SK-N-SH (cell line): Measurements from ENCODE around the gene TUFM. TPM values are rescaled to one million over a fixed set of nuclear protein-coding genes. Genes with fewer than 3 reads are reported as not detected.
"Not testable (repeated sequence)": the region's sequence is repeated elsewhere in the genome, so short reads cannot be mapped to it uniquely, and the experiment has no call there.

ENCODE experiments used
- CTCF ChIA-PET: fragments of 300-600, 350-600 bp; formaldehyde crosslinking; extraction: SDS; loops from one replicate; lab custom pipeline; 2021; lab: Yijun Ruan, JAX
- POLR2A ChIA-PET: fragments of 350-600 bp; sonication (Branson Sonifier 250); formaldehyde crosslinking; extraction: SDS; loops from one replicate; lab custom pipeline; 2020; ENCODE audit warnings: antibody characterized with exemption, inconsistent platforms; lab: Yijun Ruan, JAX
- DNase-seq: peaks from one replicate; pipeline ENCODE4 v3.0.0; 2012
- H2AFZ ChIP-seq: fragments of 200-600 bp; sonication (generic); 2 replicates; pipeline ENCODE4 v1.8.1; 2016; ENCODE audit warnings: antibody characterized with exemption, mild to moderate bottlenecking, low read depth
- H3F3A ChIP-seq: fragments of 200-600 bp; sonication (generic); replicated peaks from 2 replicates; pipeline ENCODE3; 2016; ENCODE audit warnings: antibody characterized with exemption, mild to moderate bottlenecking; ENCODE audit not compliant: insufficient read depth
- H3K27ac ChIP-seq, 2 experiments: fragments of 200-500 bp in 1 of 2; fragments of 200-600 bp in 1 of 2; sonication (Bioruptor generic) in 1 of 2; sonication (generic), shearing (Covaris generic) in 1 of 2; 2 replicates each; pipeline versions ENCODE4 v1.5.1 to v1.6.1; 2014 to 2016; ENCODE audit warnings: low read depth in 2 of 2, inconsistent platforms in 1 of 2, low read length in 1 of 2, mild to moderate bottlenecking in 1 of 2, mixed read lengths in 1 of 2
- H3K27me3 ChIP-seq: fragments of 200-600 bp; sonication (generic), shearing (Covaris generic); 2 replicates; pipeline ENCODE4 v1.6.1; 2016; ENCODE audit warnings: mixed run types; ENCODE audit not compliant: insufficient read depth
- H3K36me3 ChIP-seq, 2 experiments: fragments of 200-500 bp in 1 of 2; fragments of 200-600 bp in 1 of 2; sonication (Bioruptor generic) in 1 of 2; sonication (generic) in 1 of 2; replicated peaks in 1 of 2; 2 replicates each; pipeline versions ENCODE3 to v1.5.1; 2014 to 2016; ENCODE audit warnings: low read length in 1 of 2, mild to moderate bottlenecking in 1 of 2; ENCODE audit not compliant: insufficient read depth in 2 of 2, control insufficient read depth in 1 of 2
- H3K4me1 ChIP-seq, 2 experiments: fragments of 200-500 bp in 1 of 2; fragments of 200-600 bp in 1 of 2; sonication (Bioruptor generic) in 1 of 2; sonication (generic), shearing (Covaris generic) in 1 of 2; 2 replicates each; pipeline versions ENCODE4 v1.5.1 to v1.6.1; 2014 to 2016; ENCODE audit warnings: low read depth in 1 of 2, low read length in 1 of 2, mixed run types in 1 of 2; ENCODE audit not compliant: insufficient read depth in 2 of 2, control insufficient read depth in 1 of 2
- H3K4me2 ChIP-seq: fragments of 200-600 bp; sonication (generic), shearing (Covaris generic); 2 replicates; pipeline ENCODE4 v1.6.1; 2017; ENCODE audit warnings: mixed run types
- H3K4me3 ChIP-seq, 2 experiments: fragments of 200-500 bp in 1 of 2; fragments of 200-600 bp in 1 of 2; sonication (Bioruptor generic) in 1 of 2; sonication (generic), shearing (Covaris generic) in 1 of 2; 2 replicates each; pipeline versions ENCODE4 v1.5.1 to v1.8.1; 2014 to 2016; ENCODE audit warnings: low read depth in 2 of 2, inconsistent platforms in 1 of 2, low read length in 1 of 2, mild to moderate bottlenecking in 1 of 2, mixed read lengths in 1 of 2, moderate library complexity in 1 of 2
- H3K79me2 ChIP-seq: fragments of 200-600 bp; sonication (generic); 2 replicates; pipeline ENCODE4 v1.8.1; 2017; ENCODE audit warnings: mild to moderate bottlenecking; ENCODE audit not compliant: insufficient read depth
- H3K9ac ChIP-seq: fragments of 200-600 bp; sonication (generic); 2 replicates; pipeline ENCODE4 v1.6.1; 2017; ENCODE audit warnings: mixed run types
- H3K9me2 ChIP-seq: fragments of 200-600 bp; sonication (generic); 2 replicates; pipeline ENCODE4 v1.6.1; 2017; ENCODE audit warnings: mixed run types
- H3K9me3 ChIP-seq: fragments of 200-600 bp; sonication (generic); 2 replicates; pipeline ENCODE4 v1.6.1; 2017; ENCODE audit warnings: mixed run types, mild to moderate bottlenecking, moderate library complexity
- H4K20me1 ChIP-seq: fragments of 200-600 bp; sonication (generic); 2 replicates; pipeline ENCODE4 v1.6.1; 2017; ENCODE audit warnings: mild to moderate bottlenecking, mixed run types; ENCODE audit not compliant: insufficient read depth
- EP300 ChIP-seq, 2 experiments: IDR thresholded peaks; 2 replicates each; pipeline versions ENCODE4 v1.4.0 to v1.6.1; 2012; ENCODE audit warnings: borderline replicate concordance in 1 of 2, low read depth in 1 of 2, low read length in 1 of 2
- EZH2phosphoT487 ChIP-seq: fragments of 200-600 bp; sonication (generic); IDR thresholded peaks from 2 replicates; pipeline ENCODE4 v1.6.1; 2017; ENCODE audit warnings: low read depth, mixed run types, mild to moderate bottlenecking, antibody characterized with exemption, moderate library complexity, borderline replicate concordance
- FOXM1 ChIP-seq: IDR thresholded peaks from 2 replicates; pipeline ENCODE4 v1.4.0; 2012; ENCODE audit warnings: low read depth, mild to moderate bottlenecking
- GABPA ChIP-seq: IDR thresholded peaks from 2 replicates; pipeline ENCODE4 v1.4.0; 2012; ENCODE audit warnings: low read depth, mild to moderate bottlenecking
- IRF3 ChIP-seq: fragments of 150-350 bp; IDR thresholded peaks from 2 replicates; pipeline ENCODE4 v1.6.1; 2016; ENCODE audit warnings: mild to moderate bottlenecking, low read depth, low read length
- MXI1 ChIP-seq: IDR thresholded peaks from 2 replicates; pipeline ENCODE4 v1.6.1; 2012; ENCODE audit warnings: mild to moderate bottlenecking, low read depth, low read length, improper control_type of control experiment
- NRF1 ChIP-seq: IDR thresholded peaks from 2 replicates; pipeline ENCODE4 v1.6.1; 2012; ENCODE audit warnings: low read depth, mild to moderate bottlenecking, low read length
- POLR2AphosphoS5 ChIP-seq: IDR thresholded peaks from 2 replicates; pipeline ENCODE4 v1.6.1; 2012; ENCODE audit warnings: low read depth, low read length
- RCOR1 ChIP-seq: fragments of 150-350 bp; IDR thresholded peaks from 2 replicates; pipeline ENCODE4 v1.6.1; 2017; ENCODE audit warnings: antibody characterized with exemption, low read length
- SIN3A ChIP-seq: IDR thresholded peaks from 2 replicates; pipeline ENCODE4 v1.6.1; 2012; ENCODE audit warnings: low read depth, mild to moderate bottlenecking, low read length, moderate library complexity, borderline replicate concordance
- TAF1 ChIP-seq: IDR thresholded peaks from 2 replicates; pipeline ENCODE4 v1.6.1; 2012; ENCODE audit warnings: low read depth, mild to moderate bottlenecking, low read length, moderate library complexity, borderline replicate concordance
- ZBTB33 ChIP-seq: IDR thresholded peaks from 2 replicates; pipeline ENCODE4 v1.4.0; 2012; ENCODE audit warnings: low read depth, borderline replicate concordance
- WGBS: methylation state at CpG from one replicate; pipeline ENCODE4 v1.1.6; 2017; ENCODE audit warnings: low lambda C conversion rate; 5-methylcytosine and 5-hydroxymethylcytosine counted together
- polyA plus RNA-seq, 3 experiments: library from polyadenylated mRNA; depleted of rRNA; stranded (reverse); fragments of >200 nt; gene quantifications; 2 replicates each; pipeline ENCODE4 v1.2.3, GENCODE V29; 2012

The TUFM gene
- polyA plus RNA-seq, 1 of the 3 experiments (the other 2 are of a cell fraction): 358 TPM

- TF ChIP-seq EP300 (IDR thresholded peaks at IDR 0.05; ENCODE audit: borderline replicate concordance in 1 of 2, low read depth in 1 of 2, low read length in 1 of 2): no peak
These were observed 36.5 kb upstream of the TUFM start (continued) for GRCh38 chr16:28882551-28883160.

- H3K27ac ChIP-seq, H3K9me2 ChIP-seq, POLR2A ChIA-PET, H3K36me3 ChIP-seq, H2AFZ ChIP-seq, H3K4me3 ChIP-seq, H3K79me2 ChIP-seq, H3K27me3 ChIP-seq, DNase-seq, H4K20me1 ChIP-seq, CTCF ChIA-PET, H3F3A ChIP-seq, H3K9ac ChIP-seq, H3K9me3 ChIP-seq, H3K4me2 ChIP-seq: not testable (repeated sequence)
- peaks cover 0 to 14% of the 10 kb centered on the region in 2 experiments; a peak in 1 of 4 replicates for H3K4me1 ChIP-seq
- 96% methylated on average over 4 of the region's 4 CpGs for WGBS
These were observed 35.4 kb upstream of the TUFM start for GRCh38 chr16:28881565-28881964.

GRCh38 chr16:28880955-28881354 is 34.8 kb upstream of the TUFM start:
- Histone ChIP-seq H3K36me3 (no peaks in the 10 kb centered on the region), H3F3A (no peaks in the 10 kb centered on the region), H4K20me1 (no peaks in the 10 kb centered on the region), H3K27ac (no peak overlapping the region), H3K4me1 (peaks cover 0 to 14% of the 10 kb centered on the region in 2 experiments; a peak in 1 of 4 replicates), H3K4me3 (no peak overlapping the region), H3K9me3 (no peaks in the 10 kb centered on the region), H3K4me2 (no peak overlapping the region), H3K9ac (no peak overlapping the region), H3K9me2 (no peaks in the 10 kb centered on the region), H3K79me2 (no peaks in the 10 kb centered on the region), H3K27me3 (no peaks in the 10 kb centered on the region), H2AFZ (no peak overlapping the region)
- no peak for DNase-seq
- ChIA-PET POLR2A (interaction anchor here (1.4 to 2.0 kb wide), 2 partner anchors 8 to 16 kb away, joined by 4 to 5 read pairs; no protein-coding TSS in a partner anchor), CTCF (interaction anchor here (0.9 kb wide), 1 partner anchor 58 kb away, joined by 3 read pairs; no protein-coding TSS in a partner anchor)
- TF ChIP-seq TAF1: no peak
- TF ChIP-seq RCOR1: no peak
- no peak for TF ChIP-seq GABPA
- TF ChIP-seq POLR2AphosphoS5: no peak
- no peak for TF ChIP-seq MXI1
- no peak for TF ChIP-seq EZH2phosphoT487
- TF ChIP-seq ZBTB33: no peak
- TF ChIP-seq NRF1: no peak
- no peak for TF ChIP-seq FOXM1
- TF ChIP-seq IRF3: no peak
- no peak for TF ChIP-seq SIN3A
- 100% methylated on average over 4 of the region's 4 CpGs for WGBS
